Karpas-422 (cell line): ENCODE data around the gene ST6GALNAC6. TPM values are rescaled to one million over a fixed set of nuclear protein-coding genes. Genes with fewer than 3 reads are reported as not detected.
A peak's percentile ranks its signal among the peaks of the same experiment; 100 is the strongest.

Source experiments
- DNase-seq: peaks from one replicate; pipeline ENCODE4 v3.0.0-alpha.2; 2015
- H2AFZ ChIP-seq: fragments of 200-600 bp; sonication (generic); 2 replicates; pipeline ENCODE4 v1.6.1; 2014; ENCODE audit warnings: antibody characterized with exemption, low read length, mixed read lengths
- H3K27ac ChIP-seq: fragments of 200-600 bp; sonication (generic); 2 replicates; pipeline ENCODE4 v1.5.1; 2014; ENCODE audit warnings: mild to moderate bottlenecking, low read length, moderate library complexity
- H3K27me3 ChIP-seq: fragments of 200-600 bp; sonication (generic); 2 replicates; pipeline ENCODE4 v1.6.1; 2014; ENCODE audit warnings: low read length, mixed read lengths
- H3K36me3 ChIP-seq: fragments of 200-600 bp; sonication (generic); 2 replicates; pipeline ENCODE4 v1.6.1; 2014; ENCODE audit warnings: low read length, mixed read lengths; ENCODE audit not compliant: insufficient read depth
- H3K4me1 ChIP-seq: fragments of 200-600 bp; sonication (generic); 2 replicates; pipeline ENCODE4 v1.6.1; 2014; ENCODE audit warnings: mild to moderate bottlenecking, low read length, mixed read lengths
- H3K4me2 ChIP-seq: fragments of 200-600 bp; sonication (generic); 2 replicates; pipeline ENCODE4 v1.6.1; 2014; ENCODE audit warnings: low read length, low read depth, mild to moderate bottlenecking; ENCODE audit not compliant: poor library complexity, severe bottlenecking
- H3K4me3 ChIP-seq: fragments of 200-600 bp; sonication (generic); 2 replicates; pipeline ENCODE4 v1.5.1; 2014; ENCODE audit warnings: mild to moderate bottlenecking, antibody characterized with exemption, low read length, mixed read lengths
- H3K79me2 ChIP-seq: fragments of 200-600 bp; sonication (generic); 2 replicates; pipeline ENCODE4 v1.6.1; 2014; ENCODE audit warnings: mild to moderate bottlenecking, low read length, mixed read lengths
- H3K9ac ChIP-seq: fragments of 200-600 bp; sonication (generic); 2 replicates; pipeline ENCODE4 v1.6.0; 2014; ENCODE audit warnings: low read length
- H3K9me2 ChIP-seq: fragments of 200-600 bp; sonication (generic), shearing (Covaris generic); replicated peaks from 2 replicates; pipeline ENCODE4 v1.6.0; 2014; ENCODE audit warnings: mild to moderate bottlenecking, low read length, moderate library complexity; ENCODE audit not compliant: insufficient read depth
- H3K9me3 ChIP-seq: fragments of 300-700, 200-600 bp; sonication (generic); 2 replicates; pipeline ENCODE4 v1.6.1; 2014; ENCODE audit warnings: low read length, mixed read lengths
- H4K20me1 ChIP-seq: fragments of 200-600 bp; sonication (generic); 2 replicates; pipeline ENCODE4 v1.6.1; 2014; ENCODE audit warnings: mild to moderate bottlenecking, antibody characterized with exemption, low read length, low read depth; ENCODE audit not compliant: insufficient read depth
- total RNA-seq: library from RNA; depleted of rRNA; stranded (reverse); fragments of >200 nt; shearing (Covaris generic); gene quantifications from 2 replicates; pipeline ENCODE4 v1.2.3, GENCODE V29; 2014; ENCODE audit warnings: low replicate concordance

The ST6GALNAC6 gene
- total RNA-seq, 1 experiment from 2014 or later = 21.7 TPM

DNA sequence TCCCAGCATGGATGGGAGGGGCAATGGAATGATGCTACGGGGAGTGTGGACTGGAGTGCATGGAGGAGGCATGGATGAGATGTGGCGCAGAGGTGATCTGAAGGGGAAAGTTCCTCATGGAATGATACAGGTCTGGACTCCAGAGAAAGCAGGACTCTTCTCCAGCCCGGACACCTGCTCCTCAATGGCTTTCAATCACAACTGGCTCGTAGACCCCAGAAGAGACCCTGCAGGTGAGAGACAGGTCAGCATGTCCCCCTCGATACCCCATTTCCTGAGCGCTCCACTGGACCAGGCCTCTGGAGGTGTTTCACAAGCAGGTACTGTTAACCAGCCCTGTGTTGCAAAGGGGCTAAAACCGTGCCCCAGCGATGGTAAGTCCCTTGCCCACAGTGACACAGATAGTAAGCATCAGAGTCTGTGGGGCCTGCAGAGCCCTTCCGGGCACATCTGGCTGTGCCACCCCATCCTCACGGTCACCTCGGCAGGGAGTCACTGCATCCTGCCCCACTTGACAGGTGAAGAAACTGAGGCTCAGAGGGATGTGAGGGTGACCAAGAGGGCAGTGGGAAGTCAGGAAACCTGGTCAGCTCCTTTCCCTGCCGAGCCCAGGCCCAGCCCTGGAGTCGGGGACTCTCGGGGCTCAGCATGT, 43.7 kb upstream of the ST6GALNAC6 start:
- no peak overlapping the region for H3K27ac ChIP-seq

DNA sequence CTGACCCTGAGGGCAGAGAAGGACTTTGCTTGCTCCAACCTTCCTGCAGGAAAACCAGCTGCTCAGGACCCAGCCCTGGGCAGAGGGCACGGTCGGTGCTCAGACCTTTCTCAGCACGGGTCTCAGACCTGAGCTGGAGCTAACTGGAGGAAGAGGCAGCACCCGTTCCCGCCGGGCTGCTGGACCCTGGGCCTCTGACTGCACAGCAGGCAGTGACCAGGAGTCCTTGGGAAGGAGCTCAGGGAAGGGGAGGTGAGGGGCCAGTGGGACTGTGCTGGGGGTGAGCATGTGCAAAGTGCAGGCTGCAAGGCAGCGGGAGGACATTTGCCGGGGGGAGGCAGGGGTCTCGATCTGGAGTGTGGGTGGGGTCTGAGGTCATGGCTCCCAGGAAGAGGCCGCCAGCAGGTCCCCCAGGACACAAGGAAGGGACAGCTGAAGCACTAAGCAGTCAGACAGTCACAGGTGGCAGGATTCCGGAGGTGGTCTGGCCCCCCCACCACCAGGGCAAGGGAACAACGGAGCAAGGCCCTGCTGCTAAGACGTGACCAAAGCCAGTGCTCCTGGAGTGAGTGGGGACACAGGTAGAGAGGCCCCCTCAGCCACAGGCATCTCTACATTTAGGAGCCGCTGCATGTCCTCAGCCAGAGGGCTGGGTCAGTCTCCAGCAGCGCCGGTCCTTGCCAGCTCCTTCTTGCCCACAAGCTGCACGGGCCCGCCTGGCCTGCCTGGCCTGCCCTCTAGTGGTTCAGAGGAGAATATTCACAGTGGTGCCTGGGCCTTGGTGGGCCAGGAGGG, 43.0 kb upstream of the ST6GALNAC6 start:
- H3K4me2 ChIP-seq = no peak overlapping the region
- H3K9me2 ChIP-seq = no peaks in the 10 kb centered on the region
- H3K9me3 ChIP-seq = no peaks in the 10 kb centered on the region
- H3K9ac ChIP-seq = no peak overlapping the region
- DNase-seq = peak; percentile 88
- no peak overlapping the region for H3K4me3 ChIP-seq
- peaks cover 1% of the 10 kb centered on the region for H3K79me2 ChIP-seq
- H3K4me1 ChIP-seq = peaks cover 31% of the 10 kb centered on the region
- H2AFZ ChIP-seq = no peak overlapping the region
- H3K27me3 ChIP-seq = no peaks in the 10 kb centered on the region
- H4K20me1 ChIP-seq = 0 out of 2 replicates have a peak, but pooled peaks cover 4% of the 10 kb centered on the region
- no peak overlapping the region for H3K27ac ChIP-seq
- H3K36me3 ChIP-seq = no peaks in the 10 kb centered on the region

More for the DNA sequence above, 43.7 kb upstream of the ST6GALNAC6 start:
- no peak for DNase-seq
- Histone ChIP-seq H3K9ac (0 out of 2 replicates have a peak overlapping the region, but pooled peaks have one; percentile 12), H3K27me3 (no peaks in the 10 kb centered on the region), H3K9me2 (no peaks in the 10 kb centered on the region), H3K9me3 (no peaks in the 10 kb centered on the region), H3K4me1 (peaks cover 34% of the 10 kb centered on the region), H3K79me2 (no peaks in the 10 kb centered on the region), H2AFZ (no peak overlapping the region), H4K20me1 (0 out of 2 replicates have a peak, but pooled peaks cover 4% of the 10 kb centered on the region), H3K36me3 (no peaks in the 10 kb centered on the region), H3K4me2 (no peak overlapping the region), H3K4me3 (no peak overlapping the region)

DNA sequence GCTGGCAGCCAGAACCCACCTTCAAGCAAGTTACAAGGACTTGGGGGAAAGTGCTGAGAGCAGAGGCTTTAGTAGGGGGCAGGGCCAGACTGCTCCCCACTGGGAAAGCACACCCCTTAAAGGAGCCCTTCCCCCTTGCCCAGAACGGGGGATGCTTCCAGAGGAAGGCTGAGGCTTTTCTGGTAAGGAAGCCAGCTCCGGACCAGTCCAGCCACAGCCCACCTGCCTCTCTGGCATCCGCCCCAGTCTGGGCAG, 42.5 kb upstream of the ST6GALNAC6 start:
- H3K4me1 ChIP-seq = peaks cover 28% of the 10 kb centered on the region
- no peaks in the 10 kb centered on the region for H3K9me3 ChIP-seq
- H3K4me2 ChIP-seq = no peak overlapping the region
- H4K20me1 ChIP-seq = peaks cover 7% of the 10 kb centered on the region; the same call in 1 of the 2 replicates
- no peaks in the 10 kb centered on the region for H3K36me3 ChIP-seq
- no peak overlapping the region for H2AFZ ChIP-seq
- no peak overlapping the region for H3K4me3 ChIP-seq
- no peaks in the 10 kb centered on the region for H3K9me2 ChIP-seq
- peaks cover 6% of the 10 kb centered on the region for H3K79me2 ChIP-seq
- H3K9ac ChIP-seq = no peak overlapping the region
- no peak overlapping the region for H3K27ac ChIP-seq
- no peaks in the 10 kb centered on the region for H3K27me3 ChIP-seq
- no peak for DNase-seq

DNA sequence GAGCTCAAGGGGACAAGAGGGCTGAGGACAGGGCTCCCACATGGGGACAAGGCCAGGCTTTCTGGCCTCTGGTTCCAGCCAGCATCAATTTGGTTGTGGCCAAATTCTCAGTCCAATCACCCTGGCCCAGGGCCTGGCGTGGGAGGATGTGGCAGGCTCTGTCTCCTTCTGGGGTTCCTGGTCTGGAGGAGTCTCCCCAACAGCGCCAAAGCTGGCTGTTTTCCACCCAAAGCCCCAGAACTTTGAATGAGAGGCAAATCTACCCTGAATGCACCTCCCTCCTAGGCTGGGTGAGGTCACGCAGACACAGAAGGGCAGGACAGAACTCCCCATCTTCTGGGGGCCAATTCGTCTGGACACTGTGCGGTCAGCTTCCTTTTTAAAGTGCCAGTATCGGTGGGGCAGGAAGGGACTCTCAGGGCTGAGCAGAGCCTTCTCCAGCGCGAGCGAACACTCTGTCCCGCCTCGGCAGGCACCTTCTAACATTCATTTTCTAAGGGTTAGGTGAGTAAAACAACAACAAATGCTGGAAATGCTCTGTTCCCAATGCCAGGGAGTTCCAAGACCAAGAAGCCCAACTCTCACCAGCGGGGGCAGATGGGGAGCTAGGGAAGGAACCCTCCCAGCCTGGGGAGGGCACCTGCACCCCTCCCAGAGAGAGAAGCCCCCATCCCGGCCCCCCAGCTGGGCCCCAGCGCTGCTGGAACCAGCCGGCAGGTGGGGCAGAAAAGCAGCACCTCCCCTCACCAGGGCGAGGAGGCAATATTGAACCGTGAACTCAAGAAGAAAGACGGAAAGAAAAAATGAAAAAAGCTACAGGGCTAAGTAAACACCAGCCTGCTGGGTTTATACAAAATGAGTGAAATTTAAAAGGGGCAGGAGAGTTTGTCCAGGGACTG, 41.9 kb upstream of the ST6GALNAC6 start:
- H3K9me3 ChIP-seq = no peaks in the 10 kb centered on the region
- H3K4me1 ChIP-seq = peaks cover 28% of the 10 kb centered on the region
- H3K27ac ChIP-seq = no peak overlapping the region
- H3K9me2 ChIP-seq = no peaks in the 10 kb centered on the region
- H3K36me3 ChIP-seq = peaks cover 2% of the 10 kb centered on the region; the same call in 1 of the 2 replicates
- DNase-seq = no peak
- no peak overlapping the region for H3K4me2 ChIP-seq
- peaks cover 12% of the 10 kb centered on the region for H3K79me2 ChIP-seq
- H3K4me3 ChIP-seq = no peak overlapping the region
- no peak overlapping the region for H2AFZ ChIP-seq
- H3K9ac ChIP-seq = no peak overlapping the region
- H4K20me1 ChIP-seq = peaks cover 13% of the 10 kb centered on the region
- no peaks in the 10 kb centered on the region for H3K27me3 ChIP-seq

DNA sequence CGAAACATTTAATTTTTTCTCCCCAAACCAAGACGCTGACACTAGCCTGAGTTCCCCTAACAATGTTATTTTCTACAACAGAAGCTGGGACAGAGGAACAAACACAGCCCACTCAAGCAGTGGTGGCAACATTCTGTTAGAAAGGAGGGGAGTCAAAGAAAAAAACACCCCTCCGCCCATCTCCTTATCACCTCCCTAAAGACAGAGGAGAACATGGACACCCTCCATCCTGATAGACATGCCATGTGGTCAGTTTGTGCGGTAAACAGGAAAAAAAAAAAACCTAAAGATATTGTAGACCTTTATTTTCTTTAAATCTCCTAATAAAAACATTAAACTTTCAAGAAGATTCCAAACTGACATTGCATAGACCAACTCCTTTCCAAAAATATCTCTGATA, 41.2 kb upstream of the ST6GALNAC6 start:
- H3K9me2 ChIP-seq = no peaks in the 10 kb centered on the region
- H3K9ac ChIP-seq = no peak overlapping the region
- peaks cover 20% of the 10 kb centered on the region for H4K20me1 ChIP-seq
- H2AFZ ChIP-seq = no peak overlapping the region
- H3K79me2 ChIP-seq = peaks cover 19% of the 10 kb centered on the region
- H3K27me3 ChIP-seq = no peaks in the 10 kb centered on the region
- no peak overlapping the region for H3K4me3 ChIP-seq
- H3K27ac ChIP-seq = no peak overlapping the region
- peaks cover 3% of the 10 kb centered on the region; the same call in 1 of the 2 replicates for H3K36me3 ChIP-seq
- no peak overlapping the region for H3K4me2 ChIP-seq
- H3K4me1 ChIP-seq = peaks cover 33% of the 10 kb centered on the region
- DNase-seq = no peak
- no peaks in the 10 kb centered on the region for H3K9me3 ChIP-seq

DNA sequence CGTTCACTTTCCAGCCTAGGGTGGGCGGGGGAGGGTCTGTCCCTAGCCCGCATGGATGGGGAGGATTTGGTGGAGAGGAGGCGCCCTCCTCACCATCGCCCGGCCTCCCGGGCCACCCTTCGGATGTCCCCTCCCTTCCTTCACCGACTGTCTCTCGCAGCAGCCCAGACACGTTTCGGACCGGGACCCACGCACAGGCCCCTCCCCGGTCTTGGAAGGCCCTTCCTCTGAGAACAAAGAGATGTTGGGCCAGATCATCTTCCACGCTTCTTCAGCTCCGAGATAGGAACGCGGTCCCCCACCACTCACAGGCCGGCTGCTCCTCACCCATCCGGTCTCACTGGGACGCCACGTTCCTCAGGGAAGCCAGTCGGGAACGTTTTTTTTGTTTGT, 38.9 kb upstream of the ST6GALNAC6 start:
- Histone ChIP-seq H3K27ac (no peak overlapping the region), H2AFZ (peak overlapping the region; percentile 3; the same call in 1 of the 2 replicates), H3K9ac (peak overlapping the region; percentile 50), H3K36me3 (peaks cover 3% of the 10 kb centered on the region; the same call in 1 of the 2 replicates), H4K20me1 (peaks cover 30% of the 10 kb centered on the region), H3K9me2 (no peaks in the 10 kb centered on the region), H3K79me2 (peaks cover 20% of the 10 kb centered on the region), H3K4me3 (peak overlapping the region; percentile 79), H3K4me2 (peak overlapping the region; percentile 85), H3K4me1 (peaks cover 30% of the 10 kb centered on the region), H3K9me3 (no peaks in the 10 kb centered on the region), H3K27me3 (no peaks in the 10 kb centered on the region)
- no peak for DNase-seq

DNA sequence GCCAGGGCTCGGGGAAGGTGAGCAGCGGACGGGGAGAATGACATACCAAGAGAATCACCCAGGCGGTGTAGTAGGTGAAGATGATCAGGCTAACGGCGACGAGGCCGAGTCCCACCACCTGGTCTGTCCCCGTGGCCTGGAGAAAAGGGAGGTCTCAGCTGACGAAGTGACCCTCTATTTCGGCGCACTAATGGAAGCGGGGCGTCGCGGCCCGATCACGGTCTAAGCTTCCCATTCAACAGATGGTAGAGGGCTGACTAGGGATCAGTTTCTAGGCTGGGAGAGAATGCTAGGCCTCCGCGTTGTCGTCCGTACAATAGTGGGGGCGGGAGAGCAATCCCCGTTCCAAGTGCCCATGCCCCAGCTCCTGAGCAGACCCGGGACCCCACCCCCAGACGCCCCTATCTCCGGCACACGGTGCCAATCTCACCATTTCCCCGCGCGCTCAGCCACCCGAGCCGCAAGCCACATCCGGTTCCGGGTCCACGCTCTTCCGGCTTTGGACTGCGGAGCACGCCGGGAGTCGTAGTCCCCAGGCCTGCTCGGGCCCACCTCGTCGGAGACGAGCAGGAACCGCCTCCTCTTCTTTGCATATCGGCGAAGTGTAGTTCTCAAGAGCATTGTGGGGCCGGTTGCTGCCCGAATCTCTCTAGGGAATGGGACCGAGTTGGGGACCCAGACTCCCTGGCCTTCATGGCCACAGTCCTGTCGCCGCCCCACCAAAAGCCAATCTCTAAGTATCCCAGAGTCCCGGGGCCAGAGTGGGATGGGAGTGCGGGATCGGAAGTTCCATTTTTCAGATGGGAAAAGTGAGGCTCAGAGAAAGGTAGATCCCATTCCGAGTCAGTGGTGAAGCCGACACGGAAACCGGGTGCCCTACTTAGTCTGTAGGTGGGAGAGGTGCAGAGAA, 38.2 kb upstream of the ST6GALNAC6 start, which contains the start of gene DPM2:
TSS of gene DPM2 (minus strand) at position 467 of the 910 bp plus-strand sequence. CDS start at position 433, 34 bp downstream.
- no peak within 1 kb of the TSS for H3K27ac ChIP-seq
- peak within 1 kb of the TSS; percentile 85 for H3K4me2 ChIP-seq
- H4K20me1 ChIP-seq = peaks cover 30% of the 10 kb centered on the region
- H3K4me1 ChIP-seq = peaks cover 28% of the 10 kb centered on the region
- peaks cover 20% of the 10 kb centered on the region for H3K79me2 ChIP-seq
- peak within 1 kb of the TSS; percentile 83 for H3K9ac ChIP-seq
- no peaks in the 10 kb centered on the region for H3K9me2 ChIP-seq
- H3K36me3 ChIP-seq = peaks cover 3% of the 10 kb centered on the region; the same call in 1 of the 2 replicates
- peak within 1 kb of the TSS; percentile 79 for H3K4me3 ChIP-seq
- DNase-seq = peak; percentile 97
- no peaks in the 10 kb centered on the region for H3K9me3 ChIP-seq
- no peaks in the 10 kb centered on the region for H3K27me3 ChIP-seq
- peak within 1 kb of the TSS; percentile 68; the same call in 1 of the 2 replicates for H2AFZ ChIP-seq
